Activated CD8-positive, alpha-beta T cell treated with anti-CD3 and anti-CD28 coated beads for 36 hours (primary cell): ENCODE results near the gene NCKAP5L. TPM values are rescaled to one million over a fixed set of nuclear protein-coding genes. Genes with fewer than 3 reads are reported as not detected.

Experiments
- ATAC-seq: fragments of 200-7000 bp; cut with Tn5 transposase; one replicate; pipeline ENCODE4 v1.10.0; 2021; ENCODE audit warnings: mild to moderate bottlenecking, moderate library complexity
- CTCF ChIA-PET: fragments of 350-600 bp; sonication (Branson Sonifier 250); formaldehyde crosslinking; loops from one replicate; lab custom pipeline; 2021; ENCODE audit warnings: antibody characterized with exemption; lab: Charles Lee
- POLR2A ChIA-PET: fragments of 350-600 bp; sonication (Branson Sonifier 250); formaldehyde crosslinking; loops from one replicate; lab custom pipeline; 2021; ENCODE audit warnings: antibody characterized with exemption; lab: Charles Lee
- DNase-seq: peaks from one replicate; pipeline ENCODE4 v3.0.0-alpha.2; 2020
- H3K27ac Mint-ChIP-seq: one replicate; pipeline ENCODE4 v1.8.0; 2021; ENCODE audit warnings: mild to moderate bottlenecking, mixed read lengths
- H3K27me3 Mint-ChIP-seq: one replicate; pipeline ENCODE4 v1.8.0; 2021; ENCODE audit warnings: mixed read lengths
- H3K36me3 Mint-ChIP-seq: one replicate; pipeline ENCODE4 v1.8.0; 2021; ENCODE audit warnings: low read depth, mixed read lengths
- H3K4me1 Mint-ChIP-seq: one replicate; pipeline ENCODE4 v1.8.0; 2021; ENCODE audit warnings: low read depth, mixed read lengths
- H3K4me3 Mint-ChIP-seq: one replicate; pipeline ENCODE4 v1.8.0; 2021; ENCODE audit warnings: mild to moderate bottlenecking, moderate library complexity, mixed read lengths
- H3K9me3 Mint-ChIP-seq: one replicate; pipeline ENCODE4 v1.8.0; 2021; ENCODE audit warnings: mixed read lengths
- CTCF ChIP-seq: fragments of 200-600 bp; IDR thresholded peaks from one replicate; pipeline ENCODE4 v1.8.0; 2022; ENCODE audit warnings: antibody characterized with exemption, mild to moderate bottlenecking
- intact Hi-C: fragments of 100-400 bp; cut with micrococcal nuclease; formaldehyde crosslinking; loops from one replicate; pipeline ENCODE4 v1.10.0; 2022
- total RNA-seq, 2 experiments: library from RNA; stranded (reverse); gene quantifications; one replicate each; pipeline ENCODE4 v1.2.3, GENCODE V29; 2021

NCKAP5L gene
- total RNA-seq, 2 experiments from 2014 or later, result 5.5 to 5.7 TPM

GRCh38 chr12:49807991-49808580, 20.1 kb downstream of the NCKAP5L start:
- H3K4me1 Mint-ChIP-seq, result peaks cover 8% of the 10 kb centered on the region
- H3K36me3 Mint-ChIP-seq, result no peaks in the 10 kb centered on the region
- intact Hi-C loops, result no loop called here
- ATAC-seq (no peak), DNase-seq (no peak)
- ChIA-PET POLR2A (no interaction called here), CTCF (interaction anchor here (1.0 to 1.6 kb wide), 2 partner anchors 10 to 30 kb away, joined by 3 to 4 read pairs; no protein-coding TSS in a partner anchor)
- H3K9me3 Mint-ChIP-seq, result no peaks in the 10 kb centered on the region
- no peaks in the 10 kb centered on the region for H3K27me3 Mint-ChIP-seq
- no peak overlapping the region for H3K4me3 Mint-ChIP-seq
- no peak for TF ChIP-seq CTCF
- H3K27ac Mint-ChIP-seq, result no peak overlapping the region

- H3K4me3 Mint-ChIP-seq, result no peak overlapping the region
- no peak for ATAC-seq
- H3K4me1 Mint-ChIP-seq, result peaks cover 3% of the 10 kb centered on the region
- H3K36me3 Mint-ChIP-seq, result peaks cover 1% of the 10 kb centered on the region
- no peaks in the 10 kb centered on the region for H3K27me3 Mint-ChIP-seq
- ChIA-PET CTCF (interaction anchor here (0.6 kb wide), 1 partner anchor 33 kb away, joined by 3 read pairs; no protein-coding TSS in a partner anchor), POLR2A (no interaction called here)
- no peaks in the 10 kb centered on the region for H3K9me3 Mint-ChIP-seq
- intact Hi-C loops, result no loop called here
- no peak for TF ChIP-seq CTCF
- H3K27ac Mint-ChIP-seq, result no peak overlapping the region
- no peak for DNase-seq
These were observed 21.3 kb downstream of the NCKAP5L start for GRCh38 chr12:49806877-49807276.

GRCh38 chr12:49806321-49806813, 21.8 kb downstream of the NCKAP5L start:
- ChIA-PET POLR2A (no interaction called here), CTCF (interaction anchor here (0.6 kb wide), 1 partner anchor 33 kb away, joined by 3 read pairs; no protein-coding TSS in a partner anchor)
- H3K9me3 Mint-ChIP-seq, result no peaks in the 10 kb centered on the region
- intact Hi-C loops, result no loop called here
- no peak overlapping the region for H3K4me3 Mint-ChIP-seq
- no peak for TF ChIP-seq CTCF
- ATAC-seq (no peak), DNase-seq (no peak)
- H3K36me3 Mint-ChIP-seq, result peaks cover 1% of the 10 kb centered on the region
- no peaks in the 10 kb centered on the region for H3K27me3 Mint-ChIP-seq
- H3K27ac Mint-ChIP-seq, result no peak overlapping the region
- no peaks in the 10 kb centered on the region for H3K4me1 Mint-ChIP-seq

DNA sequence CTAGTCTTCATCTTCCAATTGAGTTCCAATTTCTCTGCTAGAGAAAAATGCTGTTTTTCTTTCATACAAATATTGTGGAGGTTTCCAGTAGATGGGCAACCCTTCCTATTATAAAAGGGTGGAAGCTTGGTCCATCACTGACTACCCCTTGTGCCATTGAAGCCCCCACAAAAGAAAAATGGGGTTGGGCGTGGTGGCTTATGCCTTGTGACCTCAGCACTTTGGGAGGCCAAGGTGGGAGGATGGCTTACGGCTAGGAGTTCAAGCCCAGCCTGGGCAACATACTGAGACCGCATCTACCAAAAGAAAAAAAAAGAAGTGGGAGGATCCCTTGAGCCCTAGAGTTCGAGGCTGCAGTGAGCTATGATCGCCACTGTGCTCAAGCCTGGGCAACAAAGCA, 22.8 kb downstream of the NCKAP5L start:
- DNase-seq, result no peak
- ATAC-seq, result no peak
- TF ChIP-seq CTCF, result no peak
- Mint-ChIP-seq H3K4me1 (no peaks in the 10 kb centered on the region), H3K9me3 (no peaks in the 10 kb centered on the region), H3K27me3 (no peaks in the 10 kb centered on the region), H3K4me3 (no peak overlapping the region), H3K27ac (no peak overlapping the region), H3K36me3 (peaks cover 1% of the 10 kb centered on the region)
- CTCF ChIA-PET, result interaction anchor here (0.6 to 1.5 kb wide), 3 partner anchors 23 to 234 kb away, joined by 3 to 5 read pairs (median 4); no protein-coding TSS in a partner anchor
- POLR2A ChIA-PET, result no interaction called here
- intact Hi-C loops, result no loop called here

GRCh38 chr12:49804821-49805220, 23.4 kb downstream of the NCKAP5L start:
- no peak for TF ChIP-seq CTCF
- peaks cover 1% of the 10 kb centered on the region for H3K36me3 Mint-ChIP-seq
- ATAC-seq (no peak), DNase-seq (no peak)
- H3K27ac Mint-ChIP-seq, result no peak overlapping the region
- no peaks in the 10 kb centered on the region for H3K27me3 Mint-ChIP-seq
- CTCF ChIA-PET, result interaction anchor here (0.6 to 1.5 kb wide), 3 partner anchors 21 to 235 kb away, joined by 3 to 5 read pairs (median 3); no protein-coding TSS in a partner anchor
- no peak overlapping the region for H3K4me3 Mint-ChIP-seq
- no peaks in the 10 kb centered on the region for H3K4me1 Mint-ChIP-seq
- H3K9me3 Mint-ChIP-seq, result no peaks in the 10 kb centered on the region
- POLR2A ChIA-PET, result interaction anchor here (0.7 kb wide), 2 partner anchors 24 to 87 kb away, joined by 3 to 4 read pairs; no protein-coding TSS in a partner anchor
- intact Hi-C loops, result no loop called here
